ENCODE results near the gene TSTD1.

Gene TSTD1

DNA sequence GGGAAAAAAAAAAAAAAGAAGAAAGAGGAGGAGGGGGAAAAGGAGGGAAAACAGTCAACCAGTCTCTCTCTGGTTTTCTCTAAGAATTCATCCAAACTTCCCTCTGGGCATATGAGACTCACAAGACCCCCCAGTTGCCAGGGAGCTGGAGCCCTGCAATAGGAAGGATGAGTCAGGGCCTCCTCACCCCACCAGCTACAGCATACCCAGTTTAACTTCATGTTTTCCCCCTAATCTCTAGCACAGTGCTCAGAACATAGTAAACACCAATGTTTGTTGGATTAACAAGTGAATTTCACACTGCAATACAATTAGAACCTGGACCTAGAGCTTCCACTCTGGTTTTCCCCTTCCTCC is 25.7 kb downstream of the TSTD1 start:
- TF ChIP-seq POLR2A (IDR thresholded peaks at IDR 0.05; ENCODE audit: low read depth, low read length): no peak
- no peak for TF ChIP-seq TAF1 (IDR thresholded peaks at IDR 0.05; ENCODE audit: borderline replicate concordance, low read depth, low read length)
- no peak for TF ChIP-seq POLR2AphosphoS5 (IDR thresholded peaks at IDR 0.05; ENCODE audit: low read depth, low read length)
- no peak for DNase-seq (ENCODE audit: insufficient read length)
- FAIRE-seq: no peak

GRCh38 chr1:161012420-161012819 is 26.3 kb downstream of the TSTD1 start:
- no peak for TF ChIP-seq POLR2A (IDR thresholded peaks at IDR 0.05; ENCODE audit: low read depth, low read length)
- no peak for TF ChIP-seq POLR2AphosphoS5 (IDR thresholded peaks at IDR 0.05; ENCODE audit: low read depth, low read length)
- TF ChIP-seq TAF1 (IDR thresholded peaks at IDR 0.05; ENCODE audit: borderline replicate concordance, low read depth, low read length): no peak
- DNase-seq (ENCODE audit: insufficient read length) (no peak), FAIRE-seq (no peak)

GRCh38 chr1:161009602-161010211 is 29.1 kb downstream of the TSTD1 start:
- TF ChIP-seq POLR2A (IDR thresholded peaks at IDR 0.05; ENCODE audit: low read depth, low read length) (no peak), POLR2AphosphoS5 (IDR thresholded peaks at IDR 0.05; ENCODE audit: low read depth, low read length) (no peak), TAF1 (IDR thresholded peaks at IDR 0.05; ENCODE audit: borderline replicate concordance, low read depth, low read length) (no peak)
- DNase-seq (ENCODE audit: insufficient read length): no peak
- no peak for FAIRE-seq

- TF ChIP-seq TAF1 (IDR thresholded peaks at IDR 0.05; ENCODE audit: borderline replicate concordance, low read depth, low read length): no peak
- TF ChIP-seq POLR2A (IDR thresholded peaks at IDR 0.05; ENCODE audit: low read depth, low read length): no peak
- TF ChIP-seq POLR2AphosphoS5 (IDR thresholded peaks at IDR 0.05; ENCODE audit: low read depth, low read length): no peak
- DNase-seq (ENCODE audit: insufficient read length): no peak
- no peak for FAIRE-seq
Measured at GRCh38 chr1:161008869-161009510, 29.8 kb downstream of the TSTD1 start.

DNA sequence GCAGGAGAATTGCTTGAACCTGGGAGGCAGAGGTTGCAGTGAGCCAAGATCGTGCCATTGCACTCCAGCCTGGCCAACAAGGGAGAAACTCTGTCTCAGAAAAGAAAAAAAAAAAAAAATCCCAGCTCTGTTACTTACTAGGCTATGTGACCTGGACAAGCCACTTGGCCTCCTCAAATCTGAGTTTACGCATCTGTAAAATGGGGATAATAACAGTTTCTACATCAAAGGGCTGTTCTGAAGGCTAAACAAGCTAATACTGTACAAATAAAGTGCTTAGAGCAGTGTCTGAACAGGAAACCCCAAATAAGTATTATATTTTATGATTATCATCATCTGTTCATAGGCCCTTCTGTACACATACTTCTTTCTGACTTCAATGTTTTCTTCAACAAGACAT is 31.4 kb downstream of the TSTD1 start:
- TF ChIP-seq POLR2A (IDR thresholded peaks at IDR 0.05; ENCODE audit: low read depth, low read length) (no peak), TAF1 (IDR thresholded peaks at IDR 0.05; ENCODE audit: borderline replicate concordance, low read depth, low read length) (no peak), POLR2AphosphoS5 (IDR thresholded peaks at IDR 0.05; ENCODE audit: low read depth, low read length) (no peak)
- DNase-seq (ENCODE audit: insufficient read length): no peak
- FAIRE-seq: no peak

DNA sequence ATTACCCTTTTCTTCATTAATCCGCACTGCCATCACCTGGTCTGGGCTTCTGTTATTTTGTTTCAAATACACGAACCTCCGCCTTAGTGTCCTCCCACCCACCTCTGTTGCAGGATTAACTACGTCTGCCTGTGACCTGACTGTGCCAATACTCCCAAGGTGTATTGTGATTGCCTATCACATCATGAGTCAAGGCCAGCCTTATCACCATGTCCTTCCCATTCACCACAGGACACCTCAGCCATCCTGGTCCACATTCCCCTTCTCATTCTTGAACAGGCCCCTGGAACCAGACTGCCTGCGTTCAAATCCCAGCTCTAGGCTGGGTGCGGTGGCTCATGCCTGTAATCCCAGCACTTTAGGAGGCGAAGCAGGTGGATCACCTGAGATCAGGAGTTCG is 32.2 kb downstream of the TSTD1 start:
- DNase-seq (ENCODE audit: insufficient read length): no peak
- FAIRE-seq: no peak
- no peak for TF ChIP-seq TAF1 (IDR thresholded peaks at IDR 0.05; ENCODE audit: borderline replicate concordance, low read depth, low read length)
- no peak for TF ChIP-seq POLR2A (IDR thresholded peaks at IDR 0.05; ENCODE audit: low read depth, low read length)
- TF ChIP-seq POLR2AphosphoS5 (IDR thresholded peaks at IDR 0.05; ENCODE audit: low read depth, low read length): no peak

DNA sequence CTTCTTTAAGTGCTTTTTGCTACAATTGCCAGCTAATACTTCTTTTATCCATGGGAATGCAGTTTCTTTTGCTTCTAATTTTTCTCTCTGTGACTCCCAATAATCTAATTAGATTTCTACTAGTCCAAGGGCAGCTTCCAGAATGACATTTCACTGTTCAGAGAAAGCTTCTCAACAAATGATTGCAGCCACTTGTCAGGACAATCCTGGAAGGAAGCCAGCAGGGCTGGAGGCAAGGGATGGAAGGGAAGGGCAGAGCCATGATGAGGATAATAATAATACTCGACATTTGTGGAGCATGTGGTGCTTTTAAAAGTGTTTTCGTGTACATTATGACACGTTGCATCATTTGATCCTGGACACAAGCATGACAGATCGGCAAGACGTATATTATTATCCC is 37.2 kb downstream of the TSTD1 start:
- DNase-seq (ENCODE audit: insufficient read length): no peak
- FAIRE-seq: no peak
- no peak for TF ChIP-seq TAF1 (IDR thresholded peaks at IDR 0.05; ENCODE audit: borderline replicate concordance, low read depth, low read length)
- no peak for TF ChIP-seq POLR2AphosphoS5 (IDR thresholded peaks at IDR 0.05; ENCODE audit: low read depth, low read length)
- no peak for TF ChIP-seq POLR2A (IDR thresholded peaks at IDR 0.05; ENCODE audit: low read depth, low read length)

DNA sequence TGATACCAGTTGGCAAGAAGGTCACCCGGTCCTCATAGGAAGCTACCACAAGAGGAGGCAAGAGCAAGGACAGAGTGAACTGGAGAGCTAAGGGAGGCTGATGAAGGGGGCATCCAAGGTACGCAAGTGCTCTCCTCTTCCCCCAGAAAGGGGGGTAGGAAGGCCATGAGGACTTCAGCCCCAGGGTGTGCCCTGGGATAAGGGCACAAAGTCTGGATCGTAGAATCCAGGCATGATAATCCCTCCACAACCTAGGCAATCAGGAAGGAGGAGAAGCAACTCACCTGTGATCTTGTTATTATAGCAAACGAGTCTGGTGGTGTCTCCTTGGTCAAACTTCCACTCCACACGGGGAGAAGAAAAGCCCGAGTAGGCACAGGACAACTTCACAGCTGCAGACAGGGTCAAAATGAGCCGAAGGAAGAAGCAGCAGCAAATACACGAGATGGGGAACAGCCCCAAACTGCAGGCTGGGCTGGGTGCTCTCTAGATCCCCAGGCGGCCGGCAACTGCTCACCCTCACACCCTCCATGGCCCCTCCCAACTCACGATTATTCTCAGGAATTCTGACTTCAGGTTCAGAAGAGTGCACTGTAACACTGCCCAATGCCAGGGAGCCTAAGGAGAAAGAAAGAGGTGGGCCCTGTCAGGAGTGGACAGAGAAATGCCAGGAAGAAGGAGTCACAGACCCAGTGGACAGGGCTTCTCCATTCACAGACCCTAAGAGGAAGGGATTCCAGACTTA is 37.9 kb downstream of the TSTD1 start:
- TF ChIP-seq TAF1 (IDR thresholded peaks at IDR 0.05; ENCODE audit: borderline replicate concordance, low read depth, low read length) (no peak), POLR2AphosphoS5 (IDR thresholded peaks at IDR 0.05; ENCODE audit: low read depth, low read length) (no peak), POLR2A (IDR thresholded peaks at IDR 0.05; ENCODE audit: low read depth, low read length) (no peak)
- FAIRE-seq: no peak
- no peak for DNase-seq (ENCODE audit: insufficient read length)

GRCh38 chr1:160999376-160999775 is 39.4 kb downstream of the TSTD1 start:
- no peak for FAIRE-seq
- TF ChIP-seq POLR2AphosphoS5 (IDR thresholded peaks at IDR 0.05; ENCODE audit: low read depth, low read length) (no peak), POLR2A (IDR thresholded peaks at IDR 0.05; ENCODE audit: low read depth, low read length) (no peak), TAF1 (IDR thresholded peaks at IDR 0.05; ENCODE audit: borderline replicate concordance, low read depth, low read length) (no peak)

GRCh38 chr1:160997323-160998038 is 41.3 kb downstream of the TSTD1 start:
- DNase-seq (ENCODE audit: insufficient read length) (no peak), FAIRE-seq (peak; percentile 90)
- no peak for TF ChIP-seq POLR2A (IDR thresholded peaks at IDR 0.05; ENCODE audit: low read depth, low read length)
- TF ChIP-seq TAF1 (IDR thresholded peaks at IDR 0.05; ENCODE audit: borderline replicate concordance, low read depth, low read length): no peak
- TF ChIP-seq POLR2AphosphoS5 (IDR thresholded peaks at IDR 0.05; ENCODE audit: low read depth, low read length): no peak

More at GRCh38 chr1:160999376-160999775, 39.4 kb downstream of the TSTD1 start:
- DNase-seq (ENCODE audit: insufficient read length): no peak

DNA sequence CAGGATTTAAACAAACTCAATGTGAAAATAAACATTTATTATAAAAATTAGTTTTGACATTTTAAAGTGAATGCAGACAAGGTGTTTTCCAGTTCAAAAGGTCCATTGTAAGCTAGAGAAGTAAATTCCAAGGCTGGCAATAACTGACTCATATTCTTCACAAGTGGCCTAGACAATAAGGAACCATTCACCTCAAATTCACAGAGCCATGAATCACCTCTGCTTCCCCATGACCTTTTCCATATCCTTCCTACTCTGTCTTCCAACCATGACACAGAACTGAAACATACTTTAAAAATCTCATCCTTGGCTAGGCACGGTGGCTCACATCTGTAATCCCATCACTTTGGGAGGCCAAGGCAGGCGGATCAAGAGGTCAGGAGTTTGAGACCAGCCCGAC is 42.6 kb downstream of the TSTD1 start:
- DNase-seq (ENCODE audit: insufficient read length) (no peak), FAIRE-seq (no peak)
- TF ChIP-seq POLR2AphosphoS5 (IDR thresholded peaks at IDR 0.05; ENCODE audit: low read depth, low read length) (no peak), POLR2A (IDR thresholded peaks at IDR 0.05; ENCODE audit: low read depth, low read length) (no peak), TAF1 (IDR thresholded peaks at IDR 0.05; ENCODE audit: borderline replicate concordance, low read depth, low read length) (no peak)

All from GM12892 (cell line).